ENCODE data around the gene DHX29.

Gene DHX29

GRCh38 chr5:55286411-55286933, 21.0 kb downstream of the DHX29 start:
- DNase-seq (ENCODE audit: low read depth): no peak
- TF ChIP-seq CTCF (IDR thresholded peaks at IDR 0.05; ENCODE audit: low read depth, low read length) (no peak), POLR2A (IDR thresholded peaks at IDR 0.05; ENCODE audit: extremely low read depth, insufficient read length) (no peak), MAX (IDR thresholded peaks at IDR 0.05; ENCODE audit: low read depth, low read length) (no peak), MYC (IDR thresholded peaks at IDR 0.05; ENCODE audit: low read depth, low read length) (no peak)
- H3K4me3 ChIP-seq (ENCODE audit: low read depth, low read length): no peak overlapping the region

GRCh38 chr5:55278778-55279177, 28.7 kb downstream of the DHX29 start:
- no peak for DNase-seq (ENCODE audit: low read depth)
- TF ChIP-seq CTCF (IDR thresholded peaks at IDR 0.05; ENCODE audit: low read depth, low read length): no peak
- TF ChIP-seq MYC (IDR thresholded peaks at IDR 0.05; ENCODE audit: low read depth, low read length): no peak
- TF ChIP-seq MAX (IDR thresholded peaks at IDR 0.05; ENCODE audit: low read depth, low read length): no peak
- TF ChIP-seq POLR2A (IDR thresholded peaks at IDR 0.05; ENCODE audit: extremely low read depth, insufficient read length): no peak

GRCh38 chr5:55276771-55277170, 30.7 kb downstream of the DHX29 start:
- no peak for DNase-seq (ENCODE audit: low read depth)
- TF ChIP-seq MYC (IDR thresholded peaks at IDR 0.05; ENCODE audit: low read depth, low read length) (no peak), POLR2A (IDR thresholded peaks at IDR 0.05; ENCODE audit: extremely low read depth, insufficient read length) (no peak), CTCF (IDR thresholded peaks at IDR 0.05; ENCODE audit: low read depth, low read length) (no peak), MAX (IDR thresholded peaks at IDR 0.05; ENCODE audit: low read depth, low read length) (no peak)
- H3K4me3 ChIP-seq (ENCODE audit: low read depth, low read length): no peak overlapping the region

More at GRCh38 chr5:55278778-55279177, 28.7 kb downstream of the DHX29 start:
- no peak overlapping the region for H3K4me3 ChIP-seq (ENCODE audit: low read depth, low read length)

GRCh38 chr5:55258339-55258738, 49.2 kb downstream of the DHX29 start:
- no peak for TF ChIP-seq MAX (IDR thresholded peaks at IDR 0.05; ENCODE audit: low read depth, low read length)
- TF ChIP-seq MYC (IDR thresholded peaks at IDR 0.05; ENCODE audit: low read depth, low read length): no peak
- TF ChIP-seq CTCF (IDR thresholded peaks at IDR 0.05; ENCODE audit: low read depth, low read length): no peak
- TF ChIP-seq POLR2A (IDR thresholded peaks at IDR 0.05; ENCODE audit: extremely low read depth, insufficient read length): no peak
- DNase-seq (ENCODE audit: low read depth): no peak
- H3K4me3 ChIP-seq (ENCODE audit: low read depth, low read length): no peak overlapping the region

- TF ChIP-seq POLR2A (IDR thresholded peaks at IDR 0.05; ENCODE audit: extremely low read depth, insufficient read length) (no peak), MAX (IDR thresholded peaks at IDR 0.05; ENCODE audit: low read depth, low read length) (no peak), MYC (IDR thresholded peaks at IDR 0.05; ENCODE audit: low read depth, low read length) (no peak), CTCF (IDR thresholded peaks at IDR 0.05; ENCODE audit: low read depth, low read length) (no peak)
- no peak for DNase-seq (ENCODE audit: low read depth)
- H3K4me3 ChIP-seq (ENCODE audit: low read depth, low read length): no peak overlapping the region
These were observed 52.7 kb downstream of the DHX29 start for GRCh38 chr5:55254802-55255201.
